Spleen (tissue), 11 donors: ENCODE measurements around the gene SUN1. TPM values are rescaled to one million over a fixed set of nuclear protein-coding genes. Genes with fewer than 3 reads are reported as not detected.

Experiments used
- DNase-seq: peaks from one replicate; pipeline ENCODE4 v3.0.0-alpha.2; 2020
- H3K27ac ChIP-seq, 8 donors: fragments of 200-600 bp; sonication (generic) in 7 of 8; 1 replicate in 4 of 8; 2 replicates in 4 of 8; pipeline versions ENCODE4 v1.5.0 to v1.8.0; 2016 to 2021; ENCODE audit warnings: inconsistent platforms in 4 of 8, mild to moderate bottlenecking in 4 of 8, moderate library complexity in 1 of 8
- H3K27me3 ChIP-seq, 7 donors: fragments of 200-600 bp; sonication (generic) in 6 of 7; replicated peaks in 1 of 7; 1 replicate in 4 of 7; 2 replicates in 3 of 7; pipeline versions ENCODE4 v1.5.0 to v1.8.0; 2016 to 2021; ENCODE audit warnings: inconsistent platforms in 3 of 7, mild to moderate bottlenecking in 1 of 7
- H3K36me3 ChIP-seq, 6 donors: fragments of 200-600 bp; sonication (generic) in 5 of 6; 1 replicate in 4 of 6; 2 replicates in 2 of 6; pipeline versions ENCODE4 v1.5.0 to v1.8.0; 2016 to 2021; ENCODE audit warnings: inconsistent platforms in 2 of 6
- H3K4me1 ChIP-seq, 6 donors: fragments of 200-600 bp; sonication (generic) in 5 of 6; 1 replicate in 3 of 6; 2 replicates in 3 of 6; pipeline versions ENCODE4 v1.5.0 to v1.8.0; 2016 to 2021; ENCODE audit warnings: inconsistent platforms in 3 of 6
- H3K4me3 ChIP-seq, 8 donors: fragments of 200-600 bp; sonication (generic) in 7 of 8; 1 replicate in 4 of 8; 2 replicates in 4 of 8; pipeline versions ENCODE4 v1.5.0 to v1.8.0; 2016 to 2021; ENCODE audit warnings: inconsistent platforms in 4 of 8, mild to moderate bottlenecking in 4 of 8, moderate library complexity in 2 of 8
- H3K9me3 ChIP-seq, 8 donors: fragments of 200-600 bp; sonication (generic) in 7 of 8; 1 replicate in 4 of 8; 2 replicates in 4 of 8; pipeline versions ENCODE4 v1.5.0 to v1.8.0; 2016 to 2021; ENCODE audit warnings: inconsistent platforms in 4 of 8
- CTCF ChIP-seq, 11 experiments: fragments of 200-600 bp in 7 of 11; fragments of 450-650 bp in 4 of 11; sonication (generic) in 4 of 11; IDR thresholded peaks in 8 of 11; conservative IDR thresholded peaks in 3 of 11; 1 replicate in 7 of 11; 2 replicates in 4 of 11; pipeline versions ENCODE4 v1.4.0 to v1.8.0; 2016 to 2021; ENCODE audit warnings: antibody characterized with exemption in 11 of 11, inconsistent platforms in 4 of 11, mild to moderate bottlenecking in 1 of 11
- POLR2A ChIP-seq, 3 donors: fragments of 450-650 bp; IDR thresholded peaks; one replicate each; pipeline ENCODE4 v1.5.1; 2017; ENCODE audit warnings: antibody characterized with exemption in 3 of 3, mild to moderate bottlenecking in 1 of 3
- POLR2AphosphoS5 ChIP-seq, 3 donors: sonication (generic); formaldehyde crosslinking; IDR thresholded peaks; one replicate each; pipeline ENCODE4 v1.5.1; 2017; ENCODE audit warnings: antibody characterized with exemption in 3 of 3
- WGBS, 5 donors: extraction: QIAGEN DNeasy Blood & Tissue Kit in 3 of 5; methylation state at CpG; one replicate each; pipeline versions ENCODE4 v1.1.5 to v1.1.7; 2013 to 2018; 5-methylcytosine and 5-hydroxymethylcytosine counted together
- intact Hi-C: fragments of 100-400 bp; cut with DNase I; formaldehyde crosslinking; loops from one replicate; pipeline ENCODE4 v1.15.0; 2023; ENCODE audit warnings: low total_unique reads
- polyA plus RNA-seq, 3 donors: library from polyadenylated mRNA; stranded (reverse); fragments of 200-250 nt; gene quantifications; one replicate each; pipeline ENCODE4 v1.2.1, GENCODE V29; 2013
- total RNA-seq, 7 donors: library from RNA; depleted of rRNA in 3 of 7; stranded (reverse); fragments of >200 nt in 3 of 7; fragmentation: NEBNext Ultra II Directional in 4 of 7; extraction: Animal tissue kit (Norgen Biotek cat#: 25700) in 4 of 7; gene quantifications; one replicate each; pipeline versions ENCODE4 v1.1.0 to v1.2.1, GENCODE V29; 2016 to 2021
- donor health status: healthy with polysubstance abuse.
- donor health status: DM: no; HTN: no; CAD: no; lungs with moderate emphysema.
- donor health status: DM: no; HTN: no; CAD: no.
- donor health status: Bipolar disorder and iron deficiency.
- donor health status: healthy.
- donor health status: DM: no; HTN: no; CAD: no.
- donor health status: DM: yes; HTN: yes; CAD: no.

SUN1 gene
- total and polyA plus RNA-seq, 10 donors = 33.2 to 181 (median 135) TPM

- DNase-seq = peak; percentile 48
- WGBS, 5 donors = 78 to 96% (median 90%) methylated on average over 8 of the region's 8 CpGs
- Histone ChIP-seq H3K4me3 (no peak overlapping the region), H3K27ac (peak overlapping the region in 2 of 8 donors; percentile 14 to 82), H3K4me1 (peaks cover 21 to 79% (median 57%) of the 10 kb centered on the region in 6 donors), H3K36me3 (peaks cover 0 to 37% (median 7%) of the 10 kb centered on the region in 6 donors), H3K27me3 (no peaks in the 10 kb centered on the region), H3K9me3 (no peaks in the 10 kb centered on the region)
- no peak for TF ChIP-seq CTCF (IDR thresholded peaks at IDR 0.05 in 8 of 11, conservative IDR thresholded peaks at IDR 0.05 in 3 of 11)
- no peak for TF ChIP-seq POLR2AphosphoS5 (IDR thresholded peaks at IDR 0.05)
- no peak for TF ChIP-seq POLR2A (IDR thresholded peaks at IDR 0.05)
- intact Hi-C loops = loop anchor here (10.0 kb wide), 1 partner anchor 49 kb away; no protein-coding TSS in a partner anchor
Observed at GRCh38 chr7:833601-834258, 1.5 kb downstream of the SUN1 start.

- peak; percentile 57 for DNase-seq
- WGBS, 5 donors = 70 to 91% (median 81%) methylated on average over 12 of the region's 12 CpGs
- intact Hi-C loops = loop anchor here (10.0 kb wide), 1 partner anchor 49 kb away; no protein-coding TSS in a partner anchor
- peak overlapping the region in 2 of 8 donors; percentile 14 to 82 for H3K27ac ChIP-seq
- no peaks in the 10 kb centered on the region for H3K27me3 ChIP-seq
- no peak overlapping the region for H3K4me3 ChIP-seq
- no peaks in the 10 kb centered on the region for H3K9me3 ChIP-seq
- H3K4me1 ChIP-seq = peaks cover 21 to 73% (median 57%) of the 10 kb centered on the region in 6 donors
- TF ChIP-seq POLR2AphosphoS5 (IDR thresholded peaks at IDR 0.05) = peak in 1 of 3 donors; percentile 22
- no peak for TF ChIP-seq CTCF (IDR thresholded peaks at IDR 0.05 in 8 of 11, conservative IDR thresholded peaks at IDR 0.05 in 3 of 11)
- H3K36me3 ChIP-seq = peaks cover 0 to 42% (median 12%) of the 10 kb centered on the region in 6 donors
Observed at GRCh38 chr7:834277-834676, 2.0 kb downstream of the SUN1 start.

- Histone ChIP-seq H3K4me1 (peaks cover 21 to 67% (median 53%) of the 10 kb centered on the region in 6 donors), H3K4me3 (no peak overlapping the region), H3K36me3 (peaks cover 0 to 47% (median 18%) of the 10 kb centered on the region in 6 donors), H3K9me3 (no peaks in the 10 kb centered on the region), H3K27ac (peak overlapping the region in 2 of 8 donors; percentile 35 to 82), H3K27me3 (no peaks in the 10 kb centered on the region)
- DNase-seq = peak; percentile 71
- 89 to 97% (median 93%) methylated on average over 12 of the region's 12 CpGs for WGBS, 5 donors
- TF ChIP-seq CTCF (IDR thresholded peaks at IDR 0.05 in 8 of 11, conservative IDR thresholded peaks at IDR 0.05 in 3 of 11) (no peak), POLR2AphosphoS5 (IDR thresholded peaks at IDR 0.05) (no peak), POLR2A (IDR thresholded peaks at IDR 0.05) (no peak)
- intact Hi-C loops = loop anchor here (10.0 kb wide), 1 partner anchor 50 kb away; no protein-coding TSS in a partner anchor
Observed at GRCh38 chr7:835021-835420, 2.7 kb downstream of the SUN1 start.
